SJSA1 (cell line): Measurements from ENCODE around the gene LRP8. TPM values are rescaled to one million over a fixed set of nuclear protein-coding genes. Genes with fewer than 3 reads are reported as not detected.
A peak's percentile ranks its signal among the peaks of the same experiment; 100 is the strongest.
"Not testable (repeated sequence)": the region's sequence is repeated elsewhere in the genome, so short reads cannot be mapped to it uniquely, and the experiment has no call there.

Source experiments
- DNase-seq, 2 experiments: peaks; one replicate each; pipeline ENCODE4 v3.0.0-alpha.2; 2015 to 2020; ENCODE audit warnings: low spot score in 2 of 2, low read depth in 1 of 2
- H3K27ac ChIP-seq: fragments of 250-450 bp; sonication (Bioruptor Pico); 2 replicates; pipeline ENCODE4 v1.5.1; 2020; ENCODE audit warnings: mild to moderate bottlenecking, moderate library complexity
- H3K27me3 ChIP-seq: fragments of 250-450 bp; sonication (Bioruptor Pico); replicated peaks from 2 replicates; pipeline ENCODE4 v1.5.1; 2020; ENCODE audit warnings: mild to moderate bottlenecking, moderate library complexity
- H3K36me3 ChIP-seq: fragments of 250-450 bp; sonication (Bioruptor Pico); 2 replicates; pipeline ENCODE4 v1.5.1; 2020; ENCODE audit warnings: mild to moderate bottlenecking
- H3K4me1 ChIP-seq: fragments of 250-450 bp; sonication (Bioruptor Pico); replicated peaks from 2 replicates; pipeline ENCODE4 v1.6.1; 2021; ENCODE audit warnings: mild to moderate bottlenecking
- H3K4me3 ChIP-seq: fragments of 250-450 bp; sonication (Bioruptor Pico); 2 replicates; pipeline ENCODE4 v1.5.1; 2020; ENCODE audit warnings: mild to moderate bottlenecking
- H3K9me3 ChIP-seq: fragments of 250-450 bp; sonication (Bioruptor Pico); replicated peaks from 2 replicates; pipeline ENCODE4 v1.5.1; 2020; ENCODE audit warnings: mild to moderate bottlenecking
- total RNA-seq: library from RNA; depleted of rRNA; stranded (reverse); fragments of >200 nt; shearing (Covaris generic); gene quantifications from 2 replicates; pipeline ENCODE4 v1.2.3, GENCODE V29; 2014

The LRP8 gene
- total RNA-seq, 1 experiment from 2014 or later = 15.6 TPM

- Histone ChIP-seq H3K36me3 (peaks cover 89% of the 10 kb centered on the region), H3K4me1 (no peaks in the 10 kb centered on the region), H3K27ac (no peak overlapping the region), H3K27me3 (no peaks in the 10 kb centered on the region; the same call in 1 of the 2 replicates), H3K9me3 (peaks cover 10% of the 10 kb centered on the region), H3K4me3 (no peak overlapping the region)
- no peak for DNase-seq
Observed at GRCh38 chr1:53207726-53208125, 120.1 kb downstream of the LRP8 start.

- DNase-seq = no peak
- H3K9me3 ChIP-seq = peaks cover 10% of the 10 kb centered on the region
- H3K27me3 ChIP-seq = no peaks in the 10 kb centered on the region; the same call in 1 of the 2 replicates
- peaks cover 90% of the 10 kb centered on the region for H3K36me3 ChIP-seq
- no peak overlapping the region for H3K4me3 ChIP-seq
- no peaks in the 10 kb centered on the region for H3K4me1 ChIP-seq
- H3K27ac ChIP-seq = no peak overlapping the region
Observed at GRCh38 chr1:53206735-53207379, 121.0 kb downstream of the LRP8 start.

- not testable (repeated sequence) for DNase-seq
Observed at GRCh38 chr1:53206083-53206685, 121.7 kb downstream of the LRP8 start.

GRCh38 chr1:53205496-53205895 is 122.4 kb downstream of the LRP8 start:
- Histone ChIP-seq H3K36me3 (peaks cover 95% of the 10 kb centered on the region), H3K9me3 (peaks cover 10% of the 10 kb centered on the region)
- H3K27ac ChIP-seq, H3K4me1 ChIP-seq, H3K4me3 ChIP-seq, DNase-seq, H3K27me3 ChIP-seq: not testable (repeated sequence)

More at GRCh38 chr1:53206083-53206685, 121.7 kb downstream of the LRP8 start:
- not testable (repeated sequence) for H3K4me3 ChIP-seq, H3K4me1 ChIP-seq, H3K27me3 ChIP-seq, H3K27ac ChIP-seq
- Histone ChIP-seq H3K9me3 (peaks cover 10% of the 10 kb centered on the region), H3K36me3 (peaks cover 95% of the 10 kb centered on the region)

- no peak overlapping the region for H3K27ac ChIP-seq
- no peak for DNase-seq
- H3K27me3 ChIP-seq = no peaks in the 10 kb centered on the region; the same call in 1 of the 2 replicates
- H3K9me3 ChIP-seq = peaks cover 10% of the 10 kb centered on the region
- H3K36me3 ChIP-seq = peaks cover 74% of the 10 kb centered on the region
- no peaks in the 10 kb centered on the region for H3K4me1 ChIP-seq
- no peak overlapping the region for H3K4me3 ChIP-seq
Observed at GRCh38 chr1:53203466-53203865, 124.4 kb downstream of the LRP8 start.

GRCh38 chr1:53198241-53198651 is 129.6 kb downstream of the LRP8 start:
- H3K27me3 ChIP-seq = no peaks in the 10 kb centered on the region; the same call in 1 of the 2 replicates
- DNase-seq = no peak
- H3K36me3 ChIP-seq = peaks cover 33% of the 10 kb centered on the region
- H3K9me3 ChIP-seq = no peaks in the 10 kb centered on the region; the same call in 1 of the 2 replicates
- H3K27ac ChIP-seq = no peak overlapping the region
- H3K4me3 ChIP-seq = no peak overlapping the region
- peaks cover 10% of the 10 kb centered on the region for H3K4me1 ChIP-seq

- H3K27ac ChIP-seq = peak overlapping the region; percentile 96
- peaks cover 26% of the 10 kb centered on the region for H3K36me3 ChIP-seq
- no peaks in the 10 kb centered on the region for H3K27me3 ChIP-seq
- no peaks in the 10 kb centered on the region; the same call in 1 of the 2 replicates for H3K9me3 ChIP-seq
- H3K4me3 ChIP-seq = peak overlapping the region; percentile 94
- DNase-seq = no peak
- peaks cover 10% of the 10 kb centered on the region for H3K4me1 ChIP-seq
Observed at GRCh38 chr1:53197291-53198200, 130.3 kb downstream of the LRP8 start.

GRCh38 chr1:53196485-53197290 is 131.2 kb downstream of the LRP8 start, which contains the start of gene CPT2:
Gene CPT2, plus strand, starts transcription at chr1:53196824. Its CDS starts 120 bp downstream, at chr1:53196944.
- Histone ChIP-seq H3K27me3 (no peaks in the 10 kb centered on the region), H3K4me1 (peaks cover 10% of the 10 kb centered on the region), H3K36me3 (peaks cover 17% of the 10 kb centered on the region), H3K4me3 (peak within 1 kb of the TSS; percentile 94), H3K27ac (peak within 1 kb of the TSS; percentile 96), H3K9me3 (no peaks in the 10 kb centered on the region; the same call in 1 of the 2 replicates)
- DNase-seq = peak; percentile 93 to 95

- H3K4me3 ChIP-seq = peak overlapping the region; percentile 94
- H3K4me1 ChIP-seq = peaks cover 10% of the 10 kb centered on the region
- H3K27me3 ChIP-seq = no peaks in the 10 kb centered on the region
- H3K9me3 ChIP-seq = no peaks in the 10 kb centered on the region; the same call in 1 of the 2 replicates
- DNase-seq = no peak
- H3K27ac ChIP-seq = peak overlapping the region; percentile 96
- H3K36me3 ChIP-seq = peaks cover 11% of the 10 kb centered on the region
Observed at GRCh38 chr1:53196017-53196484, 131.8 kb downstream of the LRP8 start.

- H3K36me3 ChIP-seq = peaks cover 6% of the 10 kb centered on the region
- H3K4me1 ChIP-seq = peaks cover 10% of the 10 kb centered on the region
- no peak for DNase-seq
- H3K9me3 ChIP-seq = no peaks in the 10 kb centered on the region; the same call in 1 of the 2 replicates
- H3K27me3 ChIP-seq = no peaks in the 10 kb centered on the region
- no peak overlapping the region for H3K27ac ChIP-seq
- no peak overlapping the region for H3K4me3 ChIP-seq
Observed at GRCh38 chr1:53195246-53196016, 132.4 kb downstream of the LRP8 start.
